Measurements from ENCODE around the gene ADGRE1.
"Not testable (repeated sequence)": the region's sequence is repeated elsewhere in the genome, so short reads cannot be mapped to it uniquely, and the experiment has no call there.

ADGRE1 gene

GRCh38 chr19:6866741-6867151, 20.6 kb upstream of the ADGRE1 start:
- Mint-ChIP-seq H3K36me3 (ENCODE audit: low read depth) (no peaks in the 10 kb centered on the region), H3K27ac (no peak overlapping the region), H3K27me3 (ENCODE audit: low read depth) (peaks cover 48% of the 10 kb centered on the region), H3K9me3 (peaks cover 7% of the 10 kb centered on the region), H3K4me1 (peaks cover 6% of the 10 kb centered on the region), H3K4me3 (no peak overlapping the region)
- TF ChIP-seq, protein P1, sequence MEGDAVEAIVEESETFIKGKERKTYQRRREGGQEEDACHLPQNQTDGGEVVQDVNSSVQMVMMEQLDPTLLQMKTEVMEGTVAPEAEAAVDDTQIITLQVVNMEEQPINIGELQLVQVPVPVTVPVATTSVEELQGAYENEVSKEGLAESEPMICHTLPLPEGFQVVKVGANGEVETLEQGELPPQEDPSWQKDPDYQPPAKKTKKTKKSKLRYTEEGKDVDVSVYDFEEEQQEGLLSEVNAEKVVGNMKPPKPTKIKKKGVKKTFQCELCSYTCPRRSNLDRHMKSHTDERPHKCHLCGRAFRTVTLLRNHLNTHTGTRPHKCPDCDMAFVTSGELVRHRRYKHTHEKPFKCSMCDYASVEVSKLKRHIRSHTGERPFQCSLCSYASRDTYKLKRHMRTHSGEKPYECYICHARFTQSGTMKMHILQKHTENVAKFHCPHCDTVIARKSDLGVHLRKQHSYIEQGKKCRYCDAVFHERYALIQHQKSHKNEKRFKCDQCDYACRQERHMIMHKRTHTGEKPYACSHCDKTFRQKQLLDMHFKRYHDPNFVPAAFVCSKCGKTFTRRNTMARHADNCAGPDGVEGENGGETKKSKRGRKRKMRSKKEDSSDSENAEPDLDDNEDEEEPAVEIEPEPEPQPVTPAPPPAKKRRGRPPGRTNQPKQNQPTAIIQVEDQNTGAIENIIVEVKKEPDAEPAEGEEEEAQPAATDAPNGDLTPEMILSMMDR (IDR thresholded peaks at IDR 0.05; ENCODE audit: unreplicated experiment in 3 of 3): no peak

- H3K27me3 Mint-ChIP-seq (ENCODE audit: low read depth): peaks cover 42% of the 10 kb centered on the region
- no peak overlapping the region for H3K27ac Mint-ChIP-seq
- no peaks in the 10 kb centered on the region for H3K36me3 Mint-ChIP-seq (ENCODE audit: low read depth)
- TF ChIP-seq, protein P1 (IDR thresholded peaks at IDR 0.05; ENCODE audit: unreplicated experiment in 3 of 3): no peak
- H3K4me1 Mint-ChIP-seq: no peaks in the 10 kb centered on the region
- H3K9me3 Mint-ChIP-seq: peaks cover 8% of the 10 kb centered on the region
- no peak overlapping the region for H3K4me3 Mint-ChIP-seq
These were observed 19.0 kb upstream of the ADGRE1 start for GRCh38 chr19:6868351-6868750.

DNA sequence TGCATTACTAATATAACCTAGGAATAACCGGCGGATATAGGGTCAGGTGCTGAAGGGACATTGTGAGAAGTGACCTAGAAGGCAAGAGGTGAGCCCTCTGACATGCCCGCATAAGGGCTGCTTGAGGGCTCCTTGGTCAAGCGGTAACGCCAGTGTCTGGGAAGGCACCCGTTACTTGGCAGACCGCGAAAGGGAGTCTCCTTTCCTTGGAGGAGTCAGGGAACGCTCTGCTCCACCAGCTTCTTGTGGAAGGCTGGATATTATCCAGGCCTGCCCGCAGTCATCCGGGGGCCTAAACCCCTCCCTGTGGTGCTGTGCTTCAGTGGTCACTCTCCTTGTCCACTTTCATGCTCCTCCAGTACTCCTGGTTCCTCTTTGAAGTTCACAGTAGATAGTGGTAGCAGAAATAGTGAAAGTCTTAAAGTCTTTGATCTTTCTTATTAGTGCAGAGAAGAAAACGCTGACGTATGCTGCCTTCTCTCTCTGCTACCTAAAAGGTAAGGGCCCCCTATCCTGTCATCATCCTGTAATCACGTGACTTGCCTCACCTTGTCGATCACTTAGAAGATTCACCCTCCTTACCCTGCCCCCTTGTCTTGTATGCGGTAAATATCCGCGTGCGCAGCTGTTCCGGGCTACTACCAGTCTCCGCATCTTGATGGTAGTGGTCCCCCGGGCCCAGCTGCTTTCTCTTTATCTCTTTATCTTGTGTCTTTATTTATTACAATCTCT, 18.1 kb upstream of the ADGRE1 start:
- Mint-ChIP-seq H3K9me3 (peaks cover 17% of the 10 kb centered on the region), H3K27me3 (ENCODE audit: low read depth) (peaks cover 35% of the 10 kb centered on the region)
- not testable (repeated sequence) for H3K4me1 Mint-ChIP-seq; H3K27ac Mint-ChIP-seq; H3K36me3 Mint-ChIP-seq (ENCODE audit: low read depth); H3K4me3 Mint-ChIP-seq

- no peaks in the 10 kb centered on the region for H3K4me1 Mint-ChIP-seq
- TF ChIP-seq, protein P1 (IDR thresholded peaks at IDR 0.05; ENCODE audit: unreplicated experiment in 3 of 3): no peak
- H3K36me3 Mint-ChIP-seq (ENCODE audit: low read depth): no peaks in the 10 kb centered on the region
- H3K27ac Mint-ChIP-seq: no peak overlapping the region
- H3K4me3 Mint-ChIP-seq: no peak overlapping the region
- H3K27me3 Mint-ChIP-seq (ENCODE audit: low read depth): peaks cover 23% of the 10 kb centered on the region
- peaks cover 39% of the 10 kb centered on the region for H3K9me3 Mint-ChIP-seq
These were observed 13.5 kb upstream of the ADGRE1 start for GRCh38 chr19:6873708-6874431.

GRCh38 chr19:6875218-6875617, 12.2 kb upstream of the ADGRE1 start:
- TF ChIP-seq, protein P1 (IDR thresholded peaks at IDR 0.05; ENCODE audit: unreplicated experiment in 3 of 3): no peak
- H3K4me1 Mint-ChIP-seq: no peaks in the 10 kb centered on the region
- H3K4me3 Mint-ChIP-seq: no peak overlapping the region
- H3K27ac Mint-ChIP-seq: no peak overlapping the region
- H3K36me3 Mint-ChIP-seq (ENCODE audit: low read depth): no peaks in the 10 kb centered on the region
- peaks cover 22% of the 10 kb centered on the region for H3K27me3 Mint-ChIP-seq (ENCODE audit: low read depth)
- peaks cover 41% of the 10 kb centered on the region for H3K9me3 Mint-ChIP-seq

DNA sequence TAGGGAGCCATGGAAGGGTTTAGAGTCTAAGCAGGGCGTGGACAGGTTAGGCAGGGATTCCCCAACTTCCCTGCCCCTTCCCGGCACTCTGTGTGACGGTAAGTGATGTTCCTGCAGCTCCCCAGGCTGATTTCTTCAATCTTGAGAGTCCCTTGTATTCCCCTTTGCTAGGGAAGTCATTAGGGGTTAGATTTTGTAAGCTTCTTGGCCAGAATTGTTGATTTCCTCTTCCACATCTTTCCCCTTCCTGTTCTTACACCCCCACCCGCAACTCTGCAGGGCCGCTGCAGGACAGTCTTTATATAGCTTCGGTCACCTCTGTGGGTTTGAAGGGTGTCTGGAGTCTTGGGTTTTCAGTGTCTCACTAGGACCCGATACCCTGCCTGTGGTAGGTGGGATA, 10.6 kb upstream of the ADGRE1 start:
- Mint-ChIP-seq H3K4me1 (no peaks in the 10 kb centered on the region), H3K36me3 (ENCODE audit: low read depth) (no peaks in the 10 kb centered on the region), H3K9me3 (peaks cover 40% of the 10 kb centered on the region), H3K27ac (no peak overlapping the region), H3K4me3 (no peak overlapping the region), H3K27me3 (ENCODE audit: low read depth) (peaks cover 25% of the 10 kb centered on the region)
- TF ChIP-seq, protein P1 (IDR thresholded peaks at IDR 0.05; ENCODE audit: unreplicated experiment in 3 of 3): no peak

All from nephron (organoid).